ENCODE results near the gene CDON. TPM values are rescaled to one million over a fixed set of nuclear protein-coding genes. Genes with fewer than 3 reads are reported as not detected.
"Not testable (repeated sequence)": the region's sequence is repeated elsewhere in the genome, so short reads cannot be mapped to it uniquely, and the experiment has no call there.

Gene CDON
- total RNA-seq, 5 donors from 2014 or later (not counting 1 experiment from before 2014, with no cell fraction given): 1.7 to 5.0 (median 2.7) TPM

DNA sequence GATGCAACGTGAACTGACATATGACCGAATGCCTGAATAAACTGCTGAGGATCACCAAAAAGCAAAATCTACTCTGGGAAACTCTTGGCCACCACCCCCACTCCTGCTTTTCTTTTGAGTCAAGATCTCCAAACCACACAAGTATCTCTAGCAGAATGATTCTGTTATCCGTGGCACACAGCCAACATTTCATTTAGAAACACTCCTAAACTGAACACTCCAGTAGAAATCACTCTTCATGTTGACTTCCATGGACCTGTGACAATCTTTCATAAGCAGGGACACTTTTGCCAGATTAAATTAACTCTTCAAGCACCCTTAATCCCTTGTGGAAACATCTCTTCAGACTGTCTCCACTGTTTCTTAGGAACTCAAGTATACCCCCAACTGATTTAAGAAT is 72.4 kb downstream of the CDON start:
- Mint-ChIP-seq H3K9me3 (no peaks in the 10 kb centered on the region), H3K36me3 (peaks cover 13% of the 10 kb centered on the region), H3K4me3 (no peak overlapping the region), H3K27ac (no peak overlapping the region), H3K4me1 (no peaks in the 10 kb centered on the region), H3K27me3 (no peaks in the 10 kb centered on the region)
- H3K4me3 ChIP-seq (ENCODE audit: control insufficient read depth in 1 of 2, extremely low read depth in 1 of 2, low read length in 1 of 2): no peak overlapping the region
- no peak overlapping the region for H3K27ac ChIP-seq (ENCODE audit: low read length)
- ATAC-seq (replicated peaks in 1 of 4) (no peak), DNase-seq (no peak)
- no peaks in the 10 kb centered on the region for H3K9me3 ChIP-seq
- ChIA-PET CTCF (no interaction called here), POLR2A (no interaction called here)
- H3K36me3 ChIP-seq (ENCODE audit: control insufficient read depth in 2 of 2, extremely low read depth in 1 of 2, insufficient read depth in 1 of 2, low read length in 1 of 2): no peaks in the 10 kb centered on the region
- WGBS (ENCODE audit: insufficient coverage): 50% methylated on average over 3 of the region's 3 CpGs
- peaks cover 0 to 3% of the 10 kb centered on the region in 2 experiments for H3K27me3 ChIP-seq (replicated peaks in 1 of 2; ENCODE audit: control insufficient read depth in 2 of 2, extremely low read depth in 1 of 2, insufficient read depth in 2 of 2, low read length in 1 of 2)
- H3K4me1 ChIP-seq (ENCODE audit: control insufficient read depth in 1 of 2, extremely low read depth in 1 of 2, insufficient read depth in 2 of 2, low read length in 2 of 2): no peaks in the 10 kb centered on the region

DNA sequence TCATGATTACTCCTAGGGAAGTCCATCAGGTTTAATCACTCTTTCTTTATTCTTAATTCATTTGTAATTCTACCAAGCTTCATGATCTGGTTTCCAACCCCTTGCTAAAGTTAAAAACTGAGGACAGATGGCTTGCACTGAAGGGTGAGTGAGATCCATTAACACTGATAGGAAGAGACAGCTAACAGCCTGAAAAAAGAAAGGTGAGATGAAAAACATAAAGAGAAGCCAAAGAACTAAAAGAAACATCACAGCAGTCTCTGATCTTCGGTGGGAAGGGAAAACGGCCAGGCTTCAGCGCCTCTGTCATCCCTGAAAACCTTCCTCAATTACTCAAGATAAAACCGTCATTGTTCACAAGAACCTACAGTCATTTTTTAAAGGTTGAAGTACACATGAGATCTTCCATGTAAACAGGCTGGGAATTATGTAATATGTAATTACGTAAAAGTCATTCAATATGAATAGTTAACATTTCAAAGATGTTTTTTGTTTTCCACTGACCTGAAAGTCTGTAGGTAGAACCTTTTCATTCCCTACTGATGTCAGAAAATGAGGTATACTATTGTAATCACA is 75.5 kb downstream of the CDON start:
- Mint-ChIP-seq H3K27me3 (no peaks in the 10 kb centered on the region), H3K9me3 (no peaks in the 10 kb centered on the region), H3K4me3 (no peak overlapping the region), H3K36me3 (peaks cover 14% of the 10 kb centered on the region), H3K27ac (no peak overlapping the region), H3K4me1 (no peaks in the 10 kb centered on the region)
- peaks cover 0 to 3% of the 10 kb centered on the region in 2 experiments for H3K27me3 ChIP-seq (replicated peaks in 1 of 2; ENCODE audit: control insufficient read depth in 2 of 2, extremely low read depth in 1 of 2, insufficient read depth in 2 of 2, low read length in 1 of 2)
- no peak overlapping the region for H3K27ac ChIP-seq (ENCODE audit: low read length)
- H3K4me1 ChIP-seq (ENCODE audit: control insufficient read depth in 1 of 2, extremely low read depth in 1 of 2, insufficient read depth in 2 of 2, low read length in 2 of 2): no peaks in the 10 kb centered on the region
- POLR2A ChIA-PET: interaction anchor here in 1 of 2 donors (0.6 kb wide), 1 partner anchor 1441 kb away, joined by 3 read pairs; no protein-coding TSS in a partner anchor
- ATAC-seq (replicated peaks in 1 of 4) (no peak), DNase-seq (no peak)
- WGBS (ENCODE audit: insufficient coverage): no CpG with 5 or more reads among the region's 5 CpGs
- H3K4me3 ChIP-seq (ENCODE audit: control insufficient read depth in 1 of 2, extremely low read depth in 1 of 2, low read length in 1 of 2): no peak overlapping the region
- no peaks in the 10 kb centered on the region for H3K36me3 ChIP-seq (ENCODE audit: control insufficient read depth in 2 of 2, extremely low read depth in 1 of 2, insufficient read depth in 1 of 2, low read length in 1 of 2)
- H3K9me3 ChIP-seq: no peaks in the 10 kb centered on the region
- CTCF ChIA-PET: no interaction called here

DNA sequence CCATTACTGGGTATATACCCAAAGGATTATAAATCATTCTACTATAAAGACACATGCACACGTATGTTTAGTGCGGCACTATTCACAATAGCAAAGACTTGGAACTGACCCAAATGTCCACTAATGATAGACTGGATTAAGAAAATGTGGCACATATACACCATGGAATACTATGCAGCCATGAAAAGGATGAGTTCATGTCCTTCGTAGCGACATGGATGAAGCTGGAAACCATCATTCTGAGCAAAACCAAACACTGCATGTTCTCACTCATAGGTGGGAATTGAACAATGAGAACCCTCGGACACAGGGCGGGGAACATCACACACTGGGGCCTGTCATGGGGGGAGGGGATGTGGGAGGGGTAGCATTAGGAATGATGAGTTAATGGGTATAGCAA is 76.7 kb downstream of the CDON start:
- H3K27me3 ChIP-seq (replicated peaks in 1 of 2; ENCODE audit: control insufficient read depth in 2 of 2, extremely low read depth in 1 of 2, insufficient read depth in 2 of 2, low read length in 1 of 2); H3K4me3 Mint-ChIP-seq; H3K4me3 ChIP-seq (ENCODE audit: control insufficient read depth in 1 of 2, extremely low read depth in 1 of 2, low read length in 1 of 2); H3K27ac ChIP-seq (ENCODE audit: low read length); POLR2A ChIA-PET; DNase-seq; H3K4me1 ChIP-seq (ENCODE audit: control insufficient read depth in 1 of 2, extremely low read depth in 1 of 2, insufficient read depth in 2 of 2, low read length in 2 of 2); H3K9me3 Mint-ChIP-seq; CTCF ChIA-PET; H3K27ac Mint-ChIP-seq; H3K36me3 ChIP-seq (ENCODE audit: control insufficient read depth in 2 of 2, extremely low read depth in 1 of 2, insufficient read depth in 1 of 2, low read length in 1 of 2); ATAC-seq (replicated peaks in 1 of 4); H3K27me3 Mint-ChIP-seq; H3K4me1 Mint-ChIP-seq; H3K9me3 ChIP-seq: not testable (repeated sequence)
- no CpG with 5 or more reads among the region's 6 CpGs for WGBS (ENCODE audit: insufficient coverage)
- peaks cover 14% of the 10 kb centered on the region for H3K36me3 Mint-ChIP-seq

DNA sequence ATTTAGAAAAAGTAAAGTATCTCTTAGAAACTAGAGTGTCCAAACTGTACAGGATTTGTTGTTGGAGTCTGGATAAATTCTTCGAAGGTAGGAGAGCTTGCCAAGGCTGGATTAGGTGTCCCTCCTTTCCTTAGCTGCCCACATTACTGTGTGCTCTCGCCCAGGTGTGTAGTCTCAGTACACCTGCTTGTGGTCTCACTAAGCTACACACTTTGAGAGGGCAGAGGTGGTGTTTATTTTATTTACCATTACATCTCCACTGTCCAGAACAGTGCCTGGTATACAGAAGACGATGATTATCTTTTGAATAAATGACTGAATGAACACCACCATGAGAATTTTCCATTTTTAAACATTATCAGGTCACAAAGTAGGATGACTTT is 80.3 kb downstream of the CDON start:
- CTCF ChIA-PET: no interaction called here
- Mint-ChIP-seq H3K9me3 (no peaks in the 10 kb centered on the region), H3K4me3 (no peak overlapping the region), H3K27ac (no peak overlapping the region), H3K27me3 (no peaks in the 10 kb centered on the region), H3K36me3 (peaks cover 12% of the 10 kb centered on the region), H3K4me1 (peaks cover 0 to 1% (median 0%) of the 10 kb centered on the region in 3 donors)
- no peaks in the 10 kb centered on the region for H3K9me3 ChIP-seq
- no peaks in the 10 kb centered on the region for H3K27me3 ChIP-seq (replicated peaks in 1 of 2; ENCODE audit: control insufficient read depth in 2 of 2, extremely low read depth in 1 of 2, insufficient read depth in 2 of 2, low read length in 1 of 2)
- no peak for ATAC-seq (replicated peaks in 1 of 4)
- no peak for DNase-seq
- H3K4me3 ChIP-seq (ENCODE audit: control insufficient read depth in 1 of 2, extremely low read depth in 1 of 2, low read length in 1 of 2): no peak overlapping the region
- H3K4me1 ChIP-seq (ENCODE audit: control insufficient read depth in 1 of 2, extremely low read depth in 1 of 2, insufficient read depth in 2 of 2, low read length in 2 of 2): no peaks in the 10 kb centered on the region
- no CpG with 5 or more reads among the region's 3 CpGs for WGBS (ENCODE audit: insufficient coverage)
- no peak overlapping the region for H3K27ac ChIP-seq (ENCODE audit: low read length)
- H3K36me3 ChIP-seq (ENCODE audit: control insufficient read depth in 2 of 2, extremely low read depth in 1 of 2, insufficient read depth in 1 of 2, low read length in 1 of 2): no peaks in the 10 kb centered on the region
- POLR2A ChIA-PET: no interaction called here

DNA sequence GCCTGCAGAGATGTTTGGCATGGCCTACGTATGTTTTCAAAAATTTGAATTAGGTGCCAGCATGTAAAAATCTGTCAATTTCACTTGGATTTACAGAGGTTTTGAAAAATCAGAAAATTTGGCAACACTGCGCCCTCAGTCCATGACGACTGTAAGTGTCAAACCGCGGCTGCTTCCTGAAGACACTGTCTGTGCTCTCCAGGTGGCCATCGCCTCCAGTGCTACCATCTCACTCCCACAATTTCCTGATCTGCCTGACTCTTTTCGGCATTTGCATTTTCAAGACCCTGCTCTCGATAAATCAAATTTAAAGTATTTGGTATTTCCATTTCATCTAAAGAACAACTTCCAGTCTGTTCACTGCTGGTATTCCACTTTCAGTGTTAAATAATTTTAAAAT is 82.2 kb downstream of the CDON start:
- 72% methylated on average over 8 of the region's 8 CpGs for WGBS (ENCODE audit: insufficient coverage)
- Mint-ChIP-seq H3K9me3 (no peaks in the 10 kb centered on the region), H3K27ac (no peak overlapping the region), H3K27me3 (no peaks in the 10 kb centered on the region), H3K4me1 (peaks cover 0 to 1% (median 0%) of the 10 kb centered on the region in 3 donors), H3K4me3 (no peak overlapping the region), H3K36me3 (peaks cover 9% of the 10 kb centered on the region)
- POLR2A ChIA-PET: no interaction called here
- Histone ChIP-seq H3K9me3 (no peaks in the 10 kb centered on the region), H3K27me3 (replicated peaks in 1 of 2; ENCODE audit: control insufficient read depth in 2 of 2, extremely low read depth in 1 of 2, insufficient read depth in 2 of 2, low read length in 1 of 2) (no peaks in the 10 kb centered on the region), H3K27ac (ENCODE audit: low read length) (no peak overlapping the region), H3K4me1 (ENCODE audit: control insufficient read depth in 1 of 2, extremely low read depth in 1 of 2, insufficient read depth in 2 of 2, low read length in 2 of 2) (no peaks in the 10 kb centered on the region), H3K36me3 (ENCODE audit: control insufficient read depth in 2 of 2, extremely low read depth in 1 of 2, insufficient read depth in 1 of 2, low read length in 1 of 2) (no peaks in the 10 kb centered on the region), H3K4me3 (ENCODE audit: control insufficient read depth in 1 of 2, extremely low read depth in 1 of 2, low read length in 1 of 2) (no peak overlapping the region)
- no peak for ATAC-seq (replicated peaks in 1 of 4)
- CTCF ChIA-PET: no interaction called here
- DNase-seq: no peak

DNA sequence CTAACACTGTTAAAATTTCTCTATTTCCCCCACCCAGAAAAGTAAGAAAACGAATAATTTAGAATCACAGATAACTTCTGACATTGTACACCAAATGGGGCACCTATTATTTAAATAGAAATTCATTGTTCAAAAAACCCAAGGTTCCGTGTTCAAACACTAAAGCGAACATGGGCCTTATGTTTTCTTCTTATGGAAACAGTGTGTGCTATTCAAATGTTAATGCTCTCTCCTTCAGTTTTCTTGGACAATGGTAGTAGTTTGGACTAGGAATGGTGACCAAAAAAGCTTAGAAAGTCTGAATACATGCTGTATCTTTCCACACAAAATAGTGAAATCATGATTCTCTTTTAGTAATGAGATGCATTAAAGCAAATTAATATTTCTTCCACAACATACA is 83.2 kb downstream of the CDON start:
- ATAC-seq (replicated peaks in 1 of 4) (no peak), DNase-seq (no peak)
- H3K27me3 ChIP-seq (replicated peaks in 1 of 2; ENCODE audit: control insufficient read depth in 2 of 2, extremely low read depth in 1 of 2, insufficient read depth in 2 of 2, low read length in 1 of 2): no peaks in the 10 kb centered on the region
- no peak overlapping the region for H3K27ac ChIP-seq (ENCODE audit: low read length)
- H3K9me3 Mint-ChIP-seq: no peaks in the 10 kb centered on the region
- peaks cover 6% of the 10 kb centered on the region for H3K36me3 Mint-ChIP-seq
- H3K9me3 ChIP-seq: no peaks in the 10 kb centered on the region
- H3K4me1 Mint-ChIP-seq: peaks cover 0 to 1% (median 0%) of the 10 kb centered on the region in 3 donors
- no peak overlapping the region for H3K4me3 ChIP-seq (ENCODE audit: control insufficient read depth in 1 of 2, extremely low read depth in 1 of 2, low read length in 1 of 2)
- no peaks in the 10 kb centered on the region for H3K27me3 Mint-ChIP-seq
- H3K27ac Mint-ChIP-seq: no peak overlapping the region
- no peaks in the 10 kb centered on the region for H3K4me1 ChIP-seq (ENCODE audit: control insufficient read depth in 1 of 2, extremely low read depth in 1 of 2, insufficient read depth in 2 of 2, low read length in 2 of 2)
- no CpG with 5 or more reads among the region's 3 CpGs for WGBS (ENCODE audit: insufficient coverage)
- no peaks in the 10 kb centered on the region for H3K36me3 ChIP-seq (ENCODE audit: control insufficient read depth in 2 of 2, extremely low read depth in 1 of 2, insufficient read depth in 1 of 2, low read length in 1 of 2)
- no peak overlapping the region for H3K4me3 Mint-ChIP-seq
- ChIA-PET CTCF (no interaction called here), POLR2A (no interaction called here)

Measured in T-cell (primary cell).